H9 (cell line): ENCODE measurements around the gene ARHGAP40. TPM values are rescaled to one million over a fixed set of nuclear protein-coding genes. Genes with fewer than 3 reads are reported as not detected.

Experiments
- DNase-seq: peaks from one replicate; pipeline ENCODE4 v3.0.0-alpha.2; 2017
- H2AFZ ChIP-seq: one replicate; pipeline ENCODE4 v1.6.1; 2013; ENCODE audit warnings: mild to moderate bottlenecking, low read length, control low read depth, moderate library complexity
- H2AK5ac ChIP-seq: 2 replicates; pipeline ENCODE4 v1.6.1; 2013; ENCODE audit warnings: low read length, control low read depth, mixed read lengths; ENCODE audit not compliant: insufficient read length
- H2BK120ac ChIP-seq: one replicate; pipeline ENCODE4 v1.6.1; 2013; ENCODE audit warnings: low read depth, mild to moderate bottlenecking, low read length, control low read depth, inconsistent platforms; ENCODE audit not compliant: poor library complexity, severe bottlenecking
- H2BK12ac ChIP-seq: 2 replicates; pipeline ENCODE4 v1.6.1; 2013; ENCODE audit warnings: low read length, control low read depth, mixed read lengths, low read depth; ENCODE audit not compliant: insufficient read length
- H2BK15ac ChIP-seq: 2 replicates; pipeline ENCODE4 v1.6.1; 2013; ENCODE audit warnings: low read depth, low read length, control low read depth
- H2BK20ac ChIP-seq: one replicate; pipeline ENCODE4 v1.6.1; 2013; ENCODE audit warnings: low read depth, mild to moderate bottlenecking, low read length, control low read depth, inconsistent platforms; ENCODE audit not compliant: poor library complexity, severe bottlenecking
- H2BK5ac ChIP-seq: 2 replicates; pipeline ENCODE4 v1.6.1; 2013; ENCODE audit warnings: low read length, control low read depth, mixed read lengths; ENCODE audit not compliant: insufficient read length
- H3K14ac ChIP-seq: 2 replicates; pipeline ENCODE4 v1.6.1; 2013; ENCODE audit warnings: low read length, control low read depth; ENCODE audit not compliant: insufficient read depth
- H3K18ac ChIP-seq: 2 replicates; pipeline ENCODE4 v1.6.1; 2013; ENCODE audit warnings: low read depth, mild to moderate bottlenecking, mixed read lengths, low read length, control low read depth; ENCODE audit not compliant: insufficient read length
- H3K23ac ChIP-seq: 2 replicates; pipeline ENCODE4 v1.6.1; 2013; ENCODE audit warnings: low read length, control low read depth, mixed read lengths, low read depth; ENCODE audit not compliant: insufficient read length
- H3K23me2 ChIP-seq: 2 replicates; pipeline ENCODE4 v1.6.1; 2013; ENCODE audit warnings: low read depth, mild to moderate bottlenecking, mixed read lengths, low read length, control low read depth; ENCODE audit not compliant: insufficient read length, poor library complexity, severe bottlenecking
- H3K27ac ChIP-seq: 2 replicates; pipeline ENCODE4 v1.5.1; 2013; ENCODE audit warnings: low read length, control low read depth, mixed read lengths, low read depth; ENCODE audit not compliant: insufficient read length
- H3K27me3 ChIP-seq: 2 replicates; pipeline ENCODE4 v1.6.1; 2013; ENCODE audit warnings: low read length, control low read depth, inconsistent platforms; ENCODE audit not compliant: insufficient read depth
- H3K4ac ChIP-seq: 2 replicates; pipeline ENCODE4 v1.6.1; 2013; ENCODE audit warnings: low read depth, mild to moderate bottlenecking, control low read depth, inconsistent platforms, low read length, moderate library complexity
- H3K4me1 ChIP-seq: 2 replicates; pipeline ENCODE4 v1.6.1; 2013; ENCODE audit warnings: low read length, control low read depth, inconsistent platforms; ENCODE audit not compliant: insufficient read depth
- H3K4me2 ChIP-seq: 2 replicates; pipeline ENCODE4 v1.6.1; 2013; ENCODE audit warnings: low read length, control low read depth, mixed read lengths; ENCODE audit not compliant: insufficient read length, insufficient read depth
- H3K56ac ChIP-seq: 2 replicates; pipeline ENCODE4 v1.6.1; 2013; ENCODE audit warnings: low read depth, mild to moderate bottlenecking, mixed read lengths, low read length, control low read depth; ENCODE audit not compliant: insufficient read length
- H3K79me1 ChIP-seq: 2 replicates; pipeline ENCODE4 v1.6.1; 2013; ENCODE audit warnings: low read depth, mild to moderate bottlenecking, moderate library complexity, low read length, control low read depth, inconsistent platforms; ENCODE audit not compliant: insufficient read depth, poor library complexity, severe bottlenecking
- H3K79me2 ChIP-seq: 2 replicates; pipeline ENCODE4 v1.6.1; 2013; ENCODE audit warnings: low read length, control low read depth, inconsistent platforms; ENCODE audit not compliant: insufficient read depth
- H3K9ac ChIP-seq: 2 replicates; pipeline ENCODE4 v1.6.1; 2013; ENCODE audit warnings: low read length, control low read depth, mixed read lengths; ENCODE audit not compliant: insufficient read length; ENCODE audit errors: extremely low read depth
- H3K9me3 ChIP-seq: one replicate; pipeline ENCODE4 v1.6.1; 2013; ENCODE audit warnings: low read depth, low read length, inconsistent platforms; ENCODE audit not compliant: control insufficient read depth
- H3T11ph ChIP-seq: one replicate; pipeline ENCODE4 v1.6.1; 2013; ENCODE audit warnings: mild to moderate bottlenecking, low read length, control low read depth, inconsistent platforms
- H4K20me1 ChIP-seq: one replicate; pipeline ENCODE4 v1.6.1; 2013; ENCODE audit not compliant: control insufficient read depth, insufficient read length, insufficient read depth
- H4K5ac ChIP-seq: 2 replicates; pipeline ENCODE4 v1.6.1; 2013; ENCODE audit warnings: low read depth, mild to moderate bottlenecking, mixed read lengths, low read length, control low read depth; ENCODE audit not compliant: insufficient read length
- H4K8ac ChIP-seq: replicated peaks from 2 replicates; pipeline ENCODE4 v1.6.1; 2013; ENCODE audit warnings: low read length, control low read depth, mixed read lengths, low read depth; ENCODE audit not compliant: insufficient read length
- H4K91ac ChIP-seq: 2 replicates; pipeline ENCODE4 v1.6.1; 2013; ENCODE audit warnings: low read depth, mild to moderate bottlenecking, moderate library complexity, mixed read lengths, low read length, control low read depth; ENCODE audit not compliant: insufficient read length
- H3K27ac Mint-ChIP-seq, 3 experiments: 2 replicates in 2 of 3; 3 replicates in 1 of 3; pipeline ENCODE4 v1.8.0; 2020 to 2021; ENCODE audit warnings: mixed read lengths in 3 of 3, mild to moderate bottlenecking in 1 of 3, moderate library complexity in 1 of 3
- H3K27me3 Mint-ChIP-seq: 2 replicates; pipeline ENCODE4 v1.8.0; 2021; ENCODE audit warnings: low read depth, mild to moderate bottlenecking, moderate library complexity, mixed read lengths
- H3K36me3 Mint-ChIP-seq, 3 experiments: 2 replicates in 2 of 3; 3 replicates in 1 of 3; pipeline ENCODE4 v1.8.0; 2020 to 2021; ENCODE audit warnings: low read depth in 3 of 3, mixed read lengths in 3 of 3; ENCODE audit not compliant: insufficient read depth in 1 of 3
- H3K4me1 Mint-ChIP-seq, 2 experiments: 2 replicates each; pipeline ENCODE4 v1.8.0; 2020; ENCODE audit warnings: mixed read lengths in 2 of 2
- H3K4me3 Mint-ChIP-seq, 2 experiments: 2 replicates in 1 of 2; 3 replicates in 1 of 2; pipeline ENCODE4 v1.8.0; 2020 to 2021; ENCODE audit warnings: mild to moderate bottlenecking in 2 of 2, mixed read lengths in 2 of 2, moderate library complexity in 1 of 2
- H3K9me3 Mint-ChIP-seq, 2 experiments: 2 replicates in 1 of 2; 3 replicates in 1 of 2; pipeline ENCODE4 v1.8.0; 2020; ENCODE audit warnings: mild to moderate bottlenecking in 2 of 2, mixed read lengths in 2 of 2, moderate library complexity in 1 of 2
- WGBS: extraction: QIAGEN DNeasy Blood & Tissue Kit; methylation state at CpG from one replicate; pipeline ENCODE4 v1.1.7; 2013; ENCODE audit warnings: missing lambda C conversion rate, low lambda C conversion rate, mixed read lengths; ENCODE audit not compliant: insufficient read length; ENCODE audit errors: extremely low coverage; 5-methylcytosine and 5-hydroxymethylcytosine counted together
- total RNA-seq: library from RNA; stranded (reverse); gene quantifications from 2 replicates; pipeline ENCODE4 v1.2.1, GENCODE V29; 2021
- TF ChIP-seq, protein P1 (sequence below): fragments of 200-600 bp; sonication (generic); conservative IDR thresholded peaks from 3 replicates; pipeline ENCODE4 v1.8.0; 2021; ENCODE audit warnings: antibody characterized with exemption, mild to moderate bottlenecking

Gene ARHGAP40
- total RNA-seq, 1 experiment from 2014 or later: 0.17 TPM

- Histone ChIP-seq H2BK20ac (no peak overlapping the region), H2BK15ac (no peak overlapping the region), H3K79me1 (no peaks in the 10 kb centered on the region), H2AFZ (no peak overlapping the region), H2BK12ac (no peak overlapping the region), H3K56ac (no peak overlapping the region), H3K14ac (no peak overlapping the region), H3K9ac (no peak overlapping the region), H4K20me1 (no peaks in the 10 kb centered on the region), H3T11ph (no peak overlapping the region), H3K4ac (no peak overlapping the region), H4K91ac (no peak overlapping the region), H3K27ac (no peak overlapping the region), H3K18ac (no peak overlapping the region), H2BK120ac (no peak overlapping the region), H3K9me3 (no peaks in the 10 kb centered on the region), H3K27me3 (no peaks in the 10 kb centered on the region), H2BK5ac (no peak overlapping the region), H3K23ac (no peak overlapping the region), H3K79me2 (no peaks in the 10 kb centered on the region), H3K4me1 (no peaks in the 10 kb centered on the region), H3K4me2 (no peak overlapping the region), H4K5ac (no peak overlapping the region), H4K8ac (no peak overlapping the region), H2AK5ac (no peak overlapping the region), H3K23me2 (no peaks in the 10 kb centered on the region)
- TF ChIP-seq, protein P1, sequence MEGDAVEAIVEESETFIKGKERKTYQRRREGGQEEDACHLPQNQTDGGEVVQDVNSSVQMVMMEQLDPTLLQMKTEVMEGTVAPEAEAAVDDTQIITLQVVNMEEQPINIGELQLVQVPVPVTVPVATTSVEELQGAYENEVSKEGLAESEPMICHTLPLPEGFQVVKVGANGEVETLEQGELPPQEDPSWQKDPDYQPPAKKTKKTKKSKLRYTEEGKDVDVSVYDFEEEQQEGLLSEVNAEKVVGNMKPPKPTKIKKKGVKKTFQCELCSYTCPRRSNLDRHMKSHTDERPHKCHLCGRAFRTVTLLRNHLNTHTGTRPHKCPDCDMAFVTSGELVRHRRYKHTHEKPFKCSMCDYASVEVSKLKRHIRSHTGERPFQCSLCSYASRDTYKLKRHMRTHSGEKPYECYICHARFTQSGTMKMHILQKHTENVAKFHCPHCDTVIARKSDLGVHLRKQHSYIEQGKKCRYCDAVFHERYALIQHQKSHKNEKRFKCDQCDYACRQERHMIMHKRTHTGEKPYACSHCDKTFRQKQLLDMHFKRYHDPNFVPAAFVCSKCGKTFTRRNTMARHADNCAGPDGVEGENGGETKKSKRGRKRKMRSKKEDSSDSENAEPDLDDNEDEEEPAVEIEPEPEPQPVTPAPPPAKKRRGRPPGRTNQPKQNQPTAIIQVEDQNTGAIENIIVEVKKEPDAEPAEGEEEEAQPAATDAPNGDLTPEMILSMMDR: no peak
- Mint-ChIP-seq H3K4me1 (peaks cover 15 to 17% of the 10 kb centered on the region in 2 experiments), H3K4me3 (no peak overlapping the region), H3K9me3 (no peaks in the 10 kb centered on the region), H3K27ac (no peak overlapping the region), H3K27me3 (no peaks in the 10 kb centered on the region), H3K36me3 (no peaks in the 10 kb centered on the region)
- DNase-seq: no peak
- WGBS: no CpG with 5 or more reads among the region's 4 CpGs
Observed at GRCh38 chr20:38609815-38610214, 8.2 kb downstream of the ARHGAP40 start.
